C4-2B (cell line): Measurements from ENCODE around the gene PTAFR.

Experiments
- CTCF ChIP-seq: fragments of 450-650 bp; conservative IDR thresholded peaks from 2 replicates; pipeline ENCODE4 v1.5.1; 2017; ENCODE audit warnings: mild to moderate bottlenecking
- ZFX ChIP-seq: fragments of 450-650 bp; IDR thresholded peaks from 2 replicates; pipeline ENCODE4 v1.6.1; 2017

- TF ChIP-seq CTCF (no peak), ZFX (no peak)
Measured at GRCh38 chr1:28176492-28177470, at the start of gene PTAFR.
